ENCODE results near the gene FRMD4A. TPM values are rescaled to one million over a fixed set of nuclear protein-coding genes. Genes with fewer than 3 reads are reported as not detected.

The FRMD4A gene
- total and polyA plus RNA-seq, 8 donors: 6.9 to 25.3 (median 11.3) TPM

DNA sequence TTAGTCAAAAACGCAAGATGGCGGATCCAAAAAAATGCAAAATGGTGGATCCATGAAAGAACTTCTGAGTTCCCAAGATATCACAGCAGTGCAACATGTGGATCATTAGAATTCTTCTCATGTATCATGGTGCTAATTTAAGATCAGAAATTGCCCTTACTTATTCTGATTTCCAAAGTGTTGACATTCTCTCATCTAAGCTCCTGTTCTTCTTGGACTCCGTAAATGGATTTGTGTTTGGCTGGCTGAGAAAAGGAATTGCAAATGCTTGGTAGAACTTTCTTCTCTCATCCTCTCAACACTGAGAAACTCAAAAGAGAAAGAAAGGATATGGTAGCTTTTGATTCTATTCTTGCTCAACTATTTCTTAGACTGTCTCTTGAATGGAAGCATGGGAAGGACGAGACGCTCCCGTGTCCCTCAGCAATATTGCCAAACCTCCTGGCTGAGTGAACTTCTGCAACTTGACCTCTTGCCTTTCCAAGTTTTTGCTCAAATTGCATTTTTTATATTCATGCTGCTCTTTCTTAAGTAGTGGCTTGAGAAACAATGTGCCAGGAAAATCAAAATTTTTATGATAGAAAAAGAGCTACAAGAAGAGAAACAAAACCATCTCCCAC is 44.7 kb downstream of the FRMD4A start:
- WGBS, 5 donors: 81 to 96% (median 95%) methylated on average over 6 of the region's 6 CpGs
- H3K4me3 ChIP-seq: no peak overlapping the region
- no peaks in the 10 kb centered on the region for H3K4me1 ChIP-seq
- H3K27ac ChIP-seq: no peak overlapping the region
- TF ChIP-seq CTCF (IDR thresholded peaks at IDR 0.05) (no peak), POLR2AphosphoS5 (IDR thresholded peaks at IDR 0.05) (no peak), POLR2A (IDR thresholded peaks at IDR 0.05) (no peak)
- peaks cover 0 to 15% (median 6%) of the 10 kb centered on the region in 4 donors for H3K9me3 ChIP-seq
- no peaks in the 10 kb centered on the region for H3K27me3 ChIP-seq
- intact Hi-C loops (cut with DNase I; ENCODE audit: low total_unique reads): no loop called here
- no peaks in the 10 kb centered on the region for H3K36me3 ChIP-seq
- DNase-seq: no peak

GRCh38 chr10:14282276-14282675 is 48.4 kb downstream of the FRMD4A start:
- TF ChIP-seq CTCF (IDR thresholded peaks at IDR 0.05): no peak
- TF ChIP-seq EP300 (IDR thresholded peaks at IDR 0.05): no peak
- TF ChIP-seq POLR2AphosphoS5 (IDR thresholded peaks at IDR 0.05): no peak
- no peak for TF ChIP-seq POLR2A (IDR thresholded peaks at IDR 0.05)
- Histone ChIP-seq H3K36me3 (no peaks in the 10 kb centered on the region), H3K27me3 (no peaks in the 10 kb centered on the region), H3K4me3 (no peak overlapping the region), H3K9me3 (no peaks in the 10 kb centered on the region), H3K4me1 (no peaks in the 10 kb centered on the region), H3K27ac (no peak overlapping the region)
- intact Hi-C loops (cut with DNase I; ENCODE audit: low total_unique reads): no loop called here
- 74 to 86% (median 82%) methylated on average over 4 of the region's 4 CpGs for WGBS, 5 donors
- DNase-seq: no peak

GRCh38 chr10:14278533-14278932 is 52.2 kb downstream of the FRMD4A start:
- Histone ChIP-seq H3K4me1 (no peaks in the 10 kb centered on the region), H3K27me3 (peaks cover 0 to 2% (median 0%) of the 10 kb centered on the region in 3 donors), H3K4me3 (no peak overlapping the region), H3K9me3 (no peaks in the 10 kb centered on the region), H3K27ac (no peak overlapping the region), H3K36me3 (no peaks in the 10 kb centered on the region)
- WGBS, 5 donors: 68 to 73% (median 72%) methylated on average over 8 of the region's 8 CpGs
- no peak for DNase-seq
- TF ChIP-seq CTCF (IDR thresholded peaks at IDR 0.05) (no peak), POLR2AphosphoS5 (IDR thresholded peaks at IDR 0.05) (no peak), POLR2A (IDR thresholded peaks at IDR 0.05) (no peak), EP300 (IDR thresholded peaks at IDR 0.05) (no peak)
- intact Hi-C loops (cut with DNase I; ENCODE audit: low total_unique reads): no loop called here

GRCh38 chr10:14276210-14276609 is 54.5 kb downstream of the FRMD4A start:
- no peaks in the 10 kb centered on the region for H3K4me1 ChIP-seq
- H3K27me3 ChIP-seq: peaks cover 0 to 2% (median 0%) of the 10 kb centered on the region in 3 donors
- no peak overlapping the region for H3K4me3 ChIP-seq
- intact Hi-C loops (cut with DNase I; ENCODE audit: low total_unique reads): no loop called here
- H3K36me3 ChIP-seq: no peaks in the 10 kb centered on the region
- H3K27ac ChIP-seq: no peak overlapping the region
- WGBS, 5 donors: 77 to 91% (median 83%) methylated on average over 4 of the region's 4 CpGs
- no peak for TF ChIP-seq EP300 (IDR thresholded peaks at IDR 0.05)
- TF ChIP-seq CTCF (IDR thresholded peaks at IDR 0.05): no peak
- TF ChIP-seq POLR2AphosphoS5 (IDR thresholded peaks at IDR 0.05): no peak
- no peak for TF ChIP-seq POLR2A (IDR thresholded peaks at IDR 0.05)
- DNase-seq: no peak
- H3K9me3 ChIP-seq: no peaks in the 10 kb centered on the region

Data from stomach (tissue), 9 donors.